Esophagus squamous epithelium (tissue), 5 donors: ENCODE data around the gene CEP295NL. TPM values are rescaled to one million over a fixed set of nuclear protein-coding genes. Genes with fewer than 3 reads are reported as not detected.

Experiments
- DNase-seq: peaks from one replicate; lab custom pipeline; 2025; lab: John Stamatoyannopoulos, UW
- H3K27ac ChIP-seq, 4 donors: fragments of 200-600 bp; sonication (generic); one replicate each; pipeline ENCODE4 v1.5.1; 2016 to 2019; ENCODE audit warnings: mild to moderate bottlenecking in 1 of 4
- H3K27me3 ChIP-seq, 4 donors: fragments of 200-600 bp; sonication (generic); 1 replicate in 3 of 4; 2 replicates in 1 of 4; pipeline versions ENCODE4 v1.5.1 to v1.6.0; 2017 to 2021; ENCODE audit warnings: antibody characterized with exemption in 1 of 4
- H3K36me3 ChIP-seq, 3 donors: fragments of 200-600 bp; sonication (generic); one replicate each; pipeline ENCODE4 v1.5.1; 2016 to 2019
- H3K4me1 ChIP-seq, 3 donors: fragments of 200-600 bp; sonication (generic); one replicate each; pipeline ENCODE4 v1.5.1; 2017 to 2019
- H3K4me3 ChIP-seq, 4 donors: fragments of 200-600 bp; sonication (generic); 1 replicate in 3 of 4; 2 replicates in 1 of 4; pipeline ENCODE4 v1.5.1; 2016 to 2019; ENCODE audit warnings: mild to moderate bottlenecking in 2 of 4, moderate library complexity in 1 of 4
- H3K9me3 ChIP-seq, 3 donors: fragments of 200-600 bp; sonication (generic); one replicate each; pipeline ENCODE4 v1.5.1; 2016 to 2019
- CTCF ChIP-seq, 6 experiments: fragments of 450-650 bp in 4 of 6; fragments of 200-600 bp in 2 of 6; sonication (generic) in 2 of 6; IDR thresholded peaks; one replicate each; pipeline ENCODE4 v1.5.1; 2016 to 2019; ENCODE audit warnings: antibody characterized with exemption in 6 of 6, mild to moderate bottlenecking in 4 of 6, moderate library complexity in 4 of 6
- POLR2A ChIP-seq, 4 donors: fragments of 450-650 bp; IDR thresholded peaks; one replicate each; pipeline ENCODE4 v1.6.1; 2017; ENCODE audit warnings: antibody characterized with exemption in 4 of 4, mild to moderate bottlenecking in 4 of 4, moderate library complexity in 3 of 4
- WGBS, 2 donors: methylation state at CpG; one replicate each; pipeline ENCODE4 v1.1.5; 2018; 5-methylcytosine and 5-hydroxymethylcytosine counted together
- intact Hi-C: fragments of 100-400 bp; cut with DNase I; formaldehyde crosslinking; loops from one replicate; pipeline ENCODE4 v1.15.0; 2022
- total RNA-seq, 4 donors: library from RNA; depleted of rRNA; stranded (reverse); fragments of >200 nt; gene quantifications; one replicate each; pipeline ENCODE4 v1.1.0, GENCODE V29; 2016
- donor health status: DM: yes; HTN: yes; CAD: no.

Gene CEP295NL
- total RNA-seq, 4 donors from 2014 or later = 0.42 to 6.9 (median 1.1) TPM

DNA sequence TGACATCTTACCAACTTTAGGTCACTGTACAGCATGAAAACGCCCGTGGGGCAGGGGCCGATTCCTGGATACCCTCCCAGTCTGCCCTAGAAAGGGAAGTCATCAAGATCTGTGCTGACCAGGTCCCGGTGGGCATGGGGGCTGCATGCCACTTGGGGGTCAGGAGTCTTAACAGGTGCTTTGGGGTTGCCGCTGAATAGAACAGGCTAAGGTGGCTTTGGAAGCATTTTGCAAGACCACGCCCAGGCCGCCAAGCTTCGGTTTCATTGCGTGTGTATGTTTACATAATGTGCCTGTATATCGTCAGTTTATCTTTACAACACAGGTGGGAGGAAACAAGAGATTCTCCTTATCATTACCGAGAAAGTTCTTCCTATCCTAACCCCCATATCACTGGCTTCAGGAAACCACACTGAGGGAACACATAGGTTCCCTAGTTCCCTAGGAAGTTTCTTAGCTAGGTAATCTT, 49.0 kb downstream of the CEP295NL start:
- WGBS, 2 donors = 59 to 72% methylated on average over 11 of the region's 11 CpGs
- TF ChIP-seq POLR2A (IDR thresholded peaks at IDR 0.05) (no peak), CTCF (IDR thresholded peaks at IDR 0.05) (no peak)
- intact Hi-C loops = no loop called here
- Histone ChIP-seq H3K27ac (no peak overlapping the region), H3K9me3 (no peaks in the 10 kb centered on the region), H3K27me3 (no peaks in the 10 kb centered on the region), H3K4me1 (no peaks in the 10 kb centered on the region), H3K4me3 (no peak overlapping the region), H3K36me3 (peaks cover 0 to 35% (median 3%) of the 10 kb centered on the region in 3 donors)
- no peak for DNase-seq

DNA sequence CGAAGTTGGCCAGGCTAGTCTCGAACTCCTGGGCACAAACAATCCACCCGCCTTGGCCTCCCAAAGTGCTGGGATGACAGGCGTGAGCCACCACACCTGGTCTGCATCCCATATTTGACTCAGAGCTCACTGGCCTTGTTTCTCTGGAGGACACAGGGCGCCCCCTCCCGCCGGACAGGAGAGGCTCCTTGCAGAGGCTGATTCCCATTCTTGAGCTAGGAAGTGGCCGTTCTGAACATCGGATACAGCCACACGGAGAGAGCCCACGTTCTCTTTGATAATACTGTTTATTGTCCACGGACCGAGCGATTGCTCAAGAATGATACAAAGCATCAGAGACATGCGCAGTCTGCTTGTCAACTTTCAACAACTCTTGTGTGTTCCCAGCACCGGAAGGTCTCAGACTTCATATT, 50.3 kb downstream of the CEP295NL start:
- DNase-seq = no peak
- intact Hi-C loops = no loop called here
- H3K27me3 ChIP-seq = no peaks in the 10 kb centered on the region
- H3K36me3 ChIP-seq = peaks cover 0 to 34% (median 3%) of the 10 kb centered on the region in 3 donors
- no peaks in the 10 kb centered on the region for H3K9me3 ChIP-seq
- peak overlapping the region in 1 of 4 donors; percentile 7 for H3K27ac ChIP-seq
- WGBS, 2 donors = 76 to 77% methylated on average over 10 to 11 of the region's 16 CpGs
- TF ChIP-seq CTCF (IDR thresholded peaks at IDR 0.05) (no peak), POLR2A (IDR thresholded peaks at IDR 0.05) (no peak)
- no peak overlapping the region for H3K4me3 ChIP-seq
- H3K4me1 ChIP-seq = no peaks in the 10 kb centered on the region

- no peaks in the 10 kb centered on the region for H3K4me1 ChIP-seq
- no peaks in the 10 kb centered on the region for H3K9me3 ChIP-seq
- no peak overlapping the region for H3K27ac ChIP-seq
- H3K4me3 ChIP-seq = no peak overlapping the region
- DNase-seq = no peak
- 92 to 100% methylated on average over 5 of the region's 5 CpGs for WGBS, 2 donors
- no peaks in the 10 kb centered on the region for H3K36me3 ChIP-seq
- TF ChIP-seq CTCF (IDR thresholded peaks at IDR 0.05) (no peak), POLR2A (IDR thresholded peaks at IDR 0.05) (no peak)
- intact Hi-C loops = no loop called here
- no peaks in the 10 kb centered on the region for H3K27me3 ChIP-seq
Observed at GRCh38 chr17:78849026-78849425, 54.0 kb downstream of the CEP295NL start.

GRCh38 chr17:78847052-78847451, 55.9 kb downstream of the CEP295NL start:
- no peak overlapping the region for H3K4me3 ChIP-seq
- no peak overlapping the region for H3K27ac ChIP-seq
- no peaks in the 10 kb centered on the region for H3K36me3 ChIP-seq
- H3K4me1 ChIP-seq = no peaks in the 10 kb centered on the region
- intact Hi-C loops = no loop called here
- no peak for DNase-seq
- TF ChIP-seq CTCF (IDR thresholded peaks at IDR 0.05) = no peak
- TF ChIP-seq POLR2A (IDR thresholded peaks at IDR 0.05) = no peak
- H3K9me3 ChIP-seq = no peaks in the 10 kb centered on the region
- no peaks in the 10 kb centered on the region for H3K27me3 ChIP-seq
- WGBS, 2 donors = 88 to 93% methylated on average over 3 of the region's 3 CpGs

GRCh38 chr17:78844301-78845005, 58.5 kb downstream of the CEP295NL start:
- Histone ChIP-seq H3K4me3 (no peak overlapping the region), H3K27me3 (no peaks in the 10 kb centered on the region), H3K4me1 (peaks cover 7 to 13% (median 11%) of the 10 kb centered on the region in 3 donors), H3K27ac (no peak overlapping the region), H3K9me3 (no peaks in the 10 kb centered on the region), H3K36me3 (no peaks in the 10 kb centered on the region)
- DNase-seq = no peak
- TF ChIP-seq POLR2A (IDR thresholded peaks at IDR 0.05) = no peak
- TF ChIP-seq CTCF (IDR thresholded peaks at IDR 0.05) = no peak
- intact Hi-C loops = no loop called here
- WGBS, 2 donors = 57% methylated on average over 8 of the region's 9 CpGs
